GM10847 (cell line): Measurements from ENCODE around the gene GH1.

Source experiments
- POLR2A ChIP-seq: IDR thresholded peaks from 2 replicates; pipeline ENCODE4 v1.6.1; 2011; ENCODE audit not compliant: insufficient read length; ENCODE audit errors: extremely low read depth

The GH1 gene

DNA sequence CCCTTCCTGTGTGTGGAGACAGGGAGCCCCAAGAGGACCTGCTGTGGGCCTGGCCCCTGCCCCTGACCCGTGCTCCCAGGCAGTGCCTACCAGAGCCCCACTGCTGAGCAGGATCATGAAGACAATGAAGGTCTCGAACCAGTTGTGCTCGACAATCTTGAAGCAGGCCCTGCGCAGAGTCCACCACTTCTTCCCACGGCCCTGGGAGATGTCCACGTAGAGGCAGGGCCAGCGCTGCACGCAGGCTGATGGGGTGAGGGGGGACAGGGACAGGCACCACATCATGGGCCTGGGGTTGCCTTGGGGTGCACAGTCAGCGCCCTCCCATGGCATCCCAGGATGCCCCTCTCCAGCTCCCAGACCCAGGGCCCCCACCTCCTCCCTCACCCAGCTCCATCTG is 29.9 kb upstream of the GH1 start:
- no peak for TF ChIP-seq POLR2A

DNA sequence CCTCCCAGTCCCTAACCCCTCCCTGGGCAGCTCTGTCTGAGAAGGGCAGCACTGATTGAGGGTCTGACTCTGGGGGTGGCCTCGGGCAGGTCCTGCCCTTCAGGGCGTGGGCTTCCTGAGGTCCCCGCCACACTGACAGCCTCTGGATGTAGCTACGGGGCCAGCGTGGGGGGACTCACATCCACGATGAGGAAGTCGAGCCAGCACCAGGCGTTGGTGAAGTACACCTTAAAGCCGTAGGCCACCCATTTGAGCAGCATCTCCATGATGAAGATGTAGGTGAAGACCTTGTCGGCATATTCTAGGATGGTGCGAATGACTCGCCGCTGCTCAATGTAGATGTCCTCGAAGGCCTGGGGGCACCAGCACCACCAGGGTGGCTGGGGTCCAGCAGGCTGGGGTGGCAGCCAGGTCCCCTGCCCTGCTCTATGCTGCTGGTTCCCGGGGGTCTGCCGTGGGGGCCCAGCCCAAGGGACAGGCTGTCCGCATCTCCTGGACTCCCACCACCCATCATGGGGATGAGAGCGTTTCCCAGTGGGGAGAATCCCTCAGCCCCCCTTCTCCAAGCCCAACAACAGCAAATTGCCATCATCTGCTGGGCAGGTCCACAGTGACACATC is 29.2 kb upstream of the GH1 start:
- TF ChIP-seq POLR2A, result no peak

DNA sequence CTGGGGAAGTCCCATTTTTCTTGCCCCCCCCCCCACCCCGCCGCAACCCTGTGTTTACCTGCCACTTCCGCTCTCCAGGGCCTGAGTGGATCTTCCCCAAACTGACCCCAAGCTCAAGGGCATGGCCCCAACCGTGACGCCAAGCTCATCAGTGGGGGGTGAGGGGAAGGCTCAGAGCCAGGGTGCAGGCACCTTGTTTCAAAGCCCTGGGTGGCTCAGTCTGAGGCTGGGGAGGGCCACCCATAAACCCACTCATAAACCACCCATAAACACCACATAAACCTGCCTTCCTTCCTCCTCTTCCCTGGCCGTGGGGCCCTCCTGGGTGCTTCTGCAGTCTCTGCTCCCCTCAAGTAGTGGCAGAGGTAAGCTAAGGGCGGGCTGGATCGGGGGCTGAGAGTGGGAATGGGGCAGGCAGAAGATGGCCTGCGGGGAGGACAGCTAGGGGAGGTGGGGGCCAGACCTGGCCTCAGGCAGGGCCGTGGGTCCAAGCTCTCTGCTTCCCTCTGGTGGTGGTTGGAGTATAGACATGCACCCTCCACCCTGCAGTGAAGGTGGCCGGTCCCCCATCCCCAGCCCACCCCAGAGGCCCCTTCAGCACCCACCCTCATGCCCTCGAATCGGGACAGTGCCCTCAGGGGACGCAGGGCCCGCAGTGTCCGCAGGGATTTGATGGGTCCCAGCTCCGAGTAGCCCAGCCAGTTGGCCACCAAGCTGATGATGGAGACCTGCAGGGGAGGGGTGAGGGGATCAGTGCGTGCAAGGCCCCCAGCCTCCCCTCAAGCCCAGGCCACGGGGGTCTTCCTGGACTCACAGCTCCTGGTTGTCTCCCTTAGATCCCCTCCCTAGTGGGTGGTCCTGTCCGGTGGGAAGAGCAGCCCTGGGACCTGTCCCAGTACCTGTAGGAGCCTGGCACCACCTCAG is 28.1 kb upstream of the GH1 start:
- TF ChIP-seq POLR2A, result no peak

DNA sequence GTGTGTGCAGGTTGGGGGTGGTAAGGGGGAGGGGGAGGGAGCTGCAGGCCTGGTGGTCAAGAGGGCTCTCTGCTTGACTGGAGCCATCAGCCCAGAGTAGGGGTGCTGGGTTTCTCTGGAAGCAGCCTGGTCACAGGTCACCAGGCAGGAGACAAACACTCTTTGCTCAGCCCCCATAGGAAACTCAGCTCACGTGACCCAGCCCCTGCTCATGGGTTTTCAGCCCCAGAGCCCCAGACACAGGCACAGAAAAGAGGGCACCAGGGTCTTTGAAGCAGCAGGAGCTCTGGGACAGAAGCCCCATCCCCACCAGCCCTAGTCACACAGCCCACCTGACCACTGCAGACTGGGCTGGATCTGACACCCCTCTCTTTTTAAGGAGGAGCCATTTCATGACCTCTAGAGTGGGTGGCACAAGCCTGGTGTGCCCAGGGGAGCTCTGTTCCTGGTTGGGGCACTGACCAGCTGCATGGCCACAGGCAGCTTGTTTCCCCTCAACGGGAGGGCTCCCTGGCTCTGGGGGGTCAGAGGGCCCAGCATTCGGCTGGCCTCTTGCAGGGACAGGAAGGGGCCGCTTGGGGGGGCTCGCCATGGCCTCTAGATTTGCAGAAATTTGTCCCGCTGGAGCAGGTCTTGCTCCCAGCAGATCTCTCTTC is 27.3 kb upstream of the GH1 start:
- TF ChIP-seq POLR2A, result peak; percentile 7

DNA sequence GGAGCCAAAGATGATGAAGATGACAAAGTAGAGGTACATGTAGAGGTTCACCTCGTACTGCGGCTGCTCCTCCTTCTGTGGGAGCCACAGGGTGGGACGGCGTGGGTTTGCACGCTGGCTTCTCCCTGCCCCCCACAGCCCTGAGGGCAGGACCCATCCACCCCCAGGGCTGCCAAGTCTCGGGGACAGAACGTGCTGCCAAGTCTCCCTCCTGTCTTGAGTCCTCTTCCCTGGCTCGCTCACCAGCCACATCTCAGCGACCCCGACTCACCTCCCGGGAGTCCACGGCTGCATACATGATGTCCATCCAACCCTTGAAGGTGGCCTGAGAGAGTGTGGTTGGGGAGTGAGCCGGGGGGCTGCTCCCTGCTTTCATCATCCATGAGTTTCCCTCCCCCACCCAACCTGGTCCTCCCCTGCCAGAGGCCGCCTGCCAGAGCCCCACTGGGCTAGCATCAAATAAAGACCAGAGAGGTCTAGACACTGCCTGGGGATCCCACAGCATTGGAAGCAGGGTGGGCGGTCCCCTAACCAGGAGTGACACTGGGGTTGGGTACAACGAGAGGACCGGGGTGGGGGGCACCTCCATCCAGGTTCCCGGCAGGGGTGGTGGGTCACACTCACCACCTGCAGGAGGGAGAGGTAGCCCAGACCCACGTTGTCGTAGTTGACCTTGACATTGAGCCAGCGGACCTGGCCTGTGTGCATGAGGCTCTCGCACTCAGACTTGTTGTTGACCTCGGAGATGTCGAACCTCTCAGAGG is 26.3 kb upstream of the GH1 start:
- no peak for TF ChIP-seq POLR2A

DNA sequence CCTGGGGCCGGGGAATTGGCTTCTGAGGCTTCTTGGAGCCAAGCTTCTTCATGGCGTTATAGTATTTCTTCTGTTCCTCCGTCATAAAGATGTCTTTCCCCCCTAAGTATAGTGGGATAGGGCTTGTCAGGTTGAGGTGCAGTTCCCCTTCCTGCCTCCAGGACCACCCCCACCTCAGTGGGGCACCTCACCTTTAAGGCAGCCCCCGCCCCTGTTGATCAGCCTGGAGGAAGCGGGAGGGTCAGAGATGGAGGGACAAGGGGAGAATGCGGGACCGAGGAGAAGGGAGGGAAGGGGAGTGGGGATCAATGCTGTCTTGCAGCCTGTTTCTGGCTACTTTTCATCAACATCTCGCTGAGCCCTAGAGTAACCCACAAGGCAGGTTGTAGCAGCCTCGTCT is 25.1 kb upstream of the GH1 start:
- TF ChIP-seq POLR2A, result no peak

DNA sequence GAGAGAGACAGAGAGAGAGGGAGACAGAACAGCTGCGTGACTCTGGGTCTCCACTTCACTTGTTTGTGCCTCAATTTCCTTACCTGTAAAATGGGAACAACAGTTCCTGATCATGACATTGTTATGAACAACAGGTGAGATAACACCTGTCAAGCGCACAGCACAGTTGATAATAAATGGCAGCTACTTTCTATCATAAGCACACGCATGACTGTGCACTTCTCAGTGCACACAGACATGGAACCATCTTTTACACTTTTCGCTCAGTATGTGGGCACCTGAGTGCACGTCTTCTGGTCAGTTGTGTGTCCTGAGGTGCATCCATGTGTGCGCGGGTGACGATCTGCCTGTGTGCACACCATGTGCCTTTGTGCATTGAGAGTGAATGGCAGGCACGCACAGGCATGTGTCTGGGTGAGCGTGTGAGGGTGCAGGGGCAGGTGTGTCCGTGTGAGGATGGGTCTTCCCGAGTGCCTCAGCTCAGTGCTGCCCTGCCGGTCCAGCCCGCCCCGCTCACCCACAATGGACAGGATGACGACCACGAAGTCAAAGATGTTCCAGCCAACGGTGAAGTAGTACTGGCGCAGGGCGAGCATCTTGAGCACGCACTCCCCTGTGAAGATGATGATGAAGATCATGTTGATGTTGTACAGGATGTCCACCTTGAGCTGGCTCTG is 23.8 kb upstream of the GH1 start:
- no peak for TF ChIP-seq POLR2A

DNA sequence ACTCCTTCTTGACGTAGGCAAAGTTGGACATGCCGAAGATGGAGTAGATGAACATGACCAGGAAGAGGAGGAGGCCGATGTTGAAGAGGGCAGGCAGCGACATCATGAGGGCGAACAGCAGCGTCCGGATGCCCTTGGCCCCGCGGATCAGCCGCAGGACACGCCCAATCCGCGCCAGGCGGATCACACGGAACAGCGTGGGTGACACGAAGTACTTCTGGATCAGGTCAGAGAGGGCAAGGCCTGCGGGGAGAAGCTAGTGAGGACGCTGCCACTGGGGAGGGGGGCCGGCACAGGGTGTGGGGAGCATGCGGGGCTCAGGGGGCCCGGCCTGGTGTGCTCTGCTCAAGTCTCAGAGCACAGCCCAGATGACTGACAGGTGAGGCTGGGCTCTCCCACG is 23.1 kb upstream of the GH1 start:
- no peak for TF ChIP-seq POLR2A

DNA sequence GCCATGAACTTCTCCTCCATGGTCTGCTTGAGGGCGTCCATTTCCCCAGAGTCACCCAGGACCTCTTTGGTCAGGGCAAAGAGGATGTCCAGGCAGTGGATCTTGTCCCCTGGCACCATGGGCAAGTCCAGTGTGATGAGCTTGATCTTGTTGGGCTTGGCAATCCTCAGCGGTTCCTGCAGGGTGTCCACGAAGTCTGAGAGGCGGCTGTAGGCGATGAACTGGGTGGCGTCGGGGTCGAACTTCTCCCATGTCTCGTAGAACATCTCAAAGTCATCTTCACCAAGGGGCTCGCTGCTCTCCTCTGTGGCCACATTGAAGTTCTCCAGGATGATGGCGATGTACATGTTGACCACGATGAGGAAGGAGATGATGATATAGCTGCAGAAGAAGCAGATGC is 22.5 kb upstream of the GH1 start:
- no peak for TF ChIP-seq POLR2A

DNA sequence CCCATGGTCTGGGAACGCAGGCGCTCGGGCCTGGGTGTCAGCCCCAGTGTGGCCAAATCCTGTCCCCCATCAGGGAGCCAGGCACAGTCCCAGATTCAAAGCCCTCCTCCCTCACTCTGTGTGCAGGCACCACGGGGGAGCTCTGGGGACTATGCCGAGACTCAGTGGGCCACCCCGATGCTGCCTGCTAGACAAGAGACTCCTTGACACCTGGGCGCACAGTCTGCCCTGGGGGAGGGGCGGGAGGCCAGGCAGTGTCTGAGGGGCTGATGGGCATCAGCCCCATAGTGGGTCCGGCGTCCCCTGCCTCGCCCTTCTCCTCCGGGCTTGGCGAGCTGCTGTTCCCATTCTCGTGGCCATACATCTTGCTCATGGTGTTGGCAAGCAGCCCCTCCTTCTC is 21.9 kb upstream of the GH1 start:
- no peak for TF ChIP-seq POLR2A

DNA sequence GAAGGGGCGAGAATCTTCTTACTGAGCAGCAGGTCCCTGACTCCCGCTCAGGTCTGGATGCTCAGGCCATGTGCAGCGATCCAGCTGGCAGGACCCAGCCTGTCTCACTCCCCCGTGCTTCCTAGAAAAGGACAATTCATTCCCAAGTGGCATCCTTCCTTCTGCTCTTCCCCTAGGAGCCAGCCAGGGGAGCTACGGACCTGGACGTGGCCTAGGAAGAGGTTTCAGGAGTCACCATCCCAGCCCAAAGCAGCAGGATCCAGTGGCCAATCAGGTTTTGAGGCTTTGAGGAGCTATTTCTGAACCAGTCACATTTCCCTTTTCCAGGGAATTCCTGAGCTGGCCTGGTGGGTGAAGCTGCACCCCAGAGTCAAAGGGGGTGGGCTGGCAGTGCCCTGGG is 21.2 kb upstream of the GH1 start:
- TF ChIP-seq POLR2A, result no peak

DNA sequence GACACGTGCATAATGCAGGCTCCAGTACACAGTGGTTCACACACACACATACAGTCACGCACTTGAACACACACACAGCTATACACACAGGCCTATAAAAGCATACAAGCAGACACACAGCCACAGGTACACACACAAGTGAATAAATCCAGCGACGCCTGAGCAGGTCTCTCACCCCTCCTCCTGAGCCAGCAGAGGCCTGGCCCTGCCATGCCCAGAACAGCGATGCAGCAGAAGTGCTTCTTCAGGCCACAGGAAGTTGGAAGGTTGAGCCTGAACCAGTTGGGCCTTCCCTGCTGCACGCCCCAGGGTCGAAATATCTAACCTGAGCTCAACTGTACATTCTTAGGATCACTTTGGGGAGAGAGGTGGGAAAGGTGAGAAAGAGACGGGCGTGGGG is 20.8 kb upstream of the GH1 start:
- no peak for TF ChIP-seq POLR2A

DNA sequence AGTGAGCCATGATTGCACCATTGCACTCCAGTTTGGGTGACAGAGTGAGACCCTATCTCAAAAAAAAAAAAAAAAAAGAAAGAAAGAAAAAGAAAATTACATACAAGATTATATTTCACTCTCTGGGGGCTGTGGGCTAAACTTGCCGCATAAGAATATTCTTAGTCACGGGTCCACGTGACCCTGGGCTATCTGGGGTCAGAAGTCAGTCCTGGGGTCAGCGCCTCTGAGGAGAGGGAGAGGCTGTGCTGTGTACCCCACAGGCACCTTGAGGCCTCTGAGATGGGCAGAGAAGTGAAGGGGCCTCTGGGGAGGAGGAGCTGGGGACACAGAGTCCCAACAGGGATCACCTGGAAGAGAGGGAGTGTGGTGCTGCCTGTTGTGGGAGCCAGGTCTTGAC is 19.3 kb upstream of the GH1 start:
- no peak for TF ChIP-seq POLR2A

DNA sequence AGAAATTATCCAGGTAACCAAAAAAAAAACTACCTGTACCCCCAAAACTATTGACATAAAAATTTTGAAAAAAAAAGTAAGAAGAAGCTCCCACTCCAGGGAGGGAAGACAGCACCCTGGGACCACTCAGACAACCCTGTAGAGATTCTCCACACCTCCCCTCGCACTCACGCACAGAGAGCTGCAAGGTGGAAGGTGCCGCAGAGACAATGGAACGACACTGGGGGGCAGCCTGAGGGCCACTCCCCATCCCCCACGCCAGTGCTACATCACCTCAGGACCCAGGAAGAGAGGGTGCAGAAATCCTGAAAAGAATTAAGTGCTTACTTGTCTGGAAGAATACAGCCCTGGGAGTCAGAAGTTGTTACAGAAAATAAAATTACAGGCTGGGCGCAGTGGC is 18.7 kb upstream of the GH1 start:
- TF ChIP-seq POLR2A, result no peak
